Upper lobe of left lung (tissue), 6 donors: ENCODE measurements around the gene UGDH. TPM values are rescaled to one million over a fixed set of nuclear protein-coding genes. Genes with fewer than 3 reads are reported as not detected.
"Not testable (repeated sequence)": the region's sequence is repeated elsewhere in the genome, so short reads cannot be mapped to it uniquely, and the experiment has no call there.

Experiments used
- ATAC-seq, 2 donors: fragments of 200-7000 bp; cut with Tn5 transposase; one replicate each; pipeline ENCODE4 v1.9.1; 2022; ENCODE audit warnings: mild to moderate bottlenecking in 2 of 2, moderate library complexity in 2 of 2; ENCODE audit not compliant: low FRiP score in 2 of 2
- DNase-seq, 2 donors: peaks; one replicate each; pipeline ENCODE4 v3.0.0-alpha.2; 2019 to 2020
- H3K27ac ChIP-seq, 4 donors: fragments of 200-600 bp; sonication (generic); one replicate each; pipeline ENCODE4 v1.5.1; 2016 to 2019
- H3K27me3 ChIP-seq, 4 donors: fragments of 200-600 bp; sonication (generic); one replicate each; pipeline ENCODE4 v1.5.1; 2017 to 2019
- H3K36me3 ChIP-seq, 4 donors: fragments of 200-600 bp; sonication (generic); one replicate each; pipeline ENCODE4 v1.5.1; 2016 to 2019
- H3K4me1 ChIP-seq, 4 donors: fragments of 200-600 bp; sonication (generic); one replicate each; pipeline ENCODE4 v1.5.1; 2018 to 2019
- H3K4me3 ChIP-seq, 4 donors: fragments of 200-600 bp; sonication (generic); one replicate each; pipeline ENCODE4 v1.5.1; 2017 to 2019; ENCODE audit warnings: mild to moderate bottlenecking in 2 of 4, moderate library complexity in 1 of 4
- H3K9me3 ChIP-seq, 4 donors: fragments of 200-600 bp; sonication (generic); one replicate each; pipeline ENCODE4 v1.5.1; 2018 to 2019
- EP300 ChIP-seq, 4 donors: sonication (generic); formaldehyde crosslinking; IDR thresholded peaks; one replicate each; pipeline ENCODE4 v1.5.1; 2017; ENCODE audit warnings: antibody characterized with exemption in 4 of 4, control low read depth in 2 of 4
- POLR2A ChIP-seq, 4 donors: fragments of 450-650 bp; IDR thresholded peaks; one replicate each; pipeline ENCODE4 v1.5.1; 2016 to 2017; ENCODE audit warnings: antibody characterized with exemption in 4 of 4, mild to moderate bottlenecking in 2 of 4
- POLR2AphosphoS5 ChIP-seq, 2 donors: sonication (generic); formaldehyde crosslinking; IDR thresholded peaks; one replicate each; pipeline ENCODE4 v1.5.1; 2017; ENCODE audit warnings: antibody characterized with exemption in 2 of 2
- WGBS, 2 donors: methylation state at CpG; one replicate each; pipeline ENCODE4 v1.1.5; 2017 to 2018; 5-methylcytosine and 5-hydroxymethylcytosine counted together
- total RNA-seq, 6 donors: library from RNA; depleted of rRNA in 4 of 6; stranded (reverse); fragments of >200 nt in 4 of 6; gene quantifications; one replicate each; pipeline versions ENCODE4 v1.1.0 to v1.2.1, GENCODE V29; 2016 to 2021
- TF ChIP-seq, protein P1 (sequence below), 6 experiments: fragments of 450-650 bp in 4 of 6; fragments of 200-600 bp in 2 of 6; sonication (generic) in 2 of 6; IDR thresholded peaks; one replicate each; pipeline ENCODE4 v1.5.1; 2016 to 2019; ENCODE audit warnings: antibody characterized with exemption in 6 of 6
- donor health status: DM: no; HTN: no; CAD: no; lungs with moderate emphysema.
- donor health status: DM: no; HTN: yes; CAD: no; lungs with severe emphysema.

UGDH gene
- total RNA-seq, 6 donors from 2014 or later: 30.9 to 115 (median 56.9) TPM

- no peak overlapping the region for H3K27ac ChIP-seq
- no peaks in the 10 kb centered on the region for H3K4me1 ChIP-seq
These were observed 17.5 kb upstream of the UGDH start for GRCh38 chr4:39544580-39545315.

DNA sequence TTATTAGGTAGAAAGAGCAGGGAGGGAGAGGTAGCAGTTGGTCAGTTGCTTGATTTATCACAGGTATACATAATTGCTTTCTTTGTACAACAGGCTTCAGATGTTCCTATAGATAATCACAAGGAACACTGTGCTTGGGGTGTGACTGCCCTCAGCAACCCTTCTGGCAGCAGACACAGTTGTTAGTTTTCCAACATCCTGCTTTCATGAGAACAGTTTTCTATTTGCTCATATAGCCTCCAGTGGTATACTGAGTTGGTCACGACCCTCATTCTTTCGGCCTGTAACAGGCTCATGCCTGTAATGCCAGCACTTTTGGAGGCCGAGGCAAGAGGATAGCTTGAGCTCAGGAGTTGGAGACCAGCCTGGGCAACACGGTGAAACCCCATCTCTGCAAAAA is 16.8 kb upstream of the UGDH start:
- not testable (repeated sequence) for H3K27me3 ChIP-seq, DNase-seq, ATAC-seq, H3K4me3 ChIP-seq, H3K36me3 ChIP-seq, H3K27ac ChIP-seq, H3K4me1 ChIP-seq, H3K9me3 ChIP-seq
- 85 to 92% methylated on average over 4 of the region's 4 CpGs for WGBS, 2 donors

More at GRCh38 chr4:39544580-39545315, 17.5 kb upstream of the UGDH start:
- no peaks in the 10 kb centered on the region for H3K9me3 ChIP-seq
- H3K36me3 ChIP-seq: no peaks in the 10 kb centered on the region
- no peak overlapping the region for H3K4me3 ChIP-seq
- ATAC-seq (no peak), DNase-seq (no peak)
- H3K27me3 ChIP-seq: no peaks in the 10 kb centered on the region
- WGBS, 2 donors: 0 to 30% methylated on average over 1 of the region's 1 CpG
- TF ChIP-seq POLR2A (IDR thresholded peaks at IDR 0.05): no peak
- TF ChIP-seq POLR2AphosphoS5 (IDR thresholded peaks at IDR 0.05): no peak
- TF ChIP-seq, protein P1, sequence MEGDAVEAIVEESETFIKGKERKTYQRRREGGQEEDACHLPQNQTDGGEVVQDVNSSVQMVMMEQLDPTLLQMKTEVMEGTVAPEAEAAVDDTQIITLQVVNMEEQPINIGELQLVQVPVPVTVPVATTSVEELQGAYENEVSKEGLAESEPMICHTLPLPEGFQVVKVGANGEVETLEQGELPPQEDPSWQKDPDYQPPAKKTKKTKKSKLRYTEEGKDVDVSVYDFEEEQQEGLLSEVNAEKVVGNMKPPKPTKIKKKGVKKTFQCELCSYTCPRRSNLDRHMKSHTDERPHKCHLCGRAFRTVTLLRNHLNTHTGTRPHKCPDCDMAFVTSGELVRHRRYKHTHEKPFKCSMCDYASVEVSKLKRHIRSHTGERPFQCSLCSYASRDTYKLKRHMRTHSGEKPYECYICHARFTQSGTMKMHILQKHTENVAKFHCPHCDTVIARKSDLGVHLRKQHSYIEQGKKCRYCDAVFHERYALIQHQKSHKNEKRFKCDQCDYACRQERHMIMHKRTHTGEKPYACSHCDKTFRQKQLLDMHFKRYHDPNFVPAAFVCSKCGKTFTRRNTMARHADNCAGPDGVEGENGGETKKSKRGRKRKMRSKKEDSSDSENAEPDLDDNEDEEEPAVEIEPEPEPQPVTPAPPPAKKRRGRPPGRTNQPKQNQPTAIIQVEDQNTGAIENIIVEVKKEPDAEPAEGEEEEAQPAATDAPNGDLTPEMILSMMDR (IDR thresholded peaks at IDR 0.05): no peak
- TF ChIP-seq EP300 (IDR thresholded peaks at IDR 0.05): no peak

DNA sequence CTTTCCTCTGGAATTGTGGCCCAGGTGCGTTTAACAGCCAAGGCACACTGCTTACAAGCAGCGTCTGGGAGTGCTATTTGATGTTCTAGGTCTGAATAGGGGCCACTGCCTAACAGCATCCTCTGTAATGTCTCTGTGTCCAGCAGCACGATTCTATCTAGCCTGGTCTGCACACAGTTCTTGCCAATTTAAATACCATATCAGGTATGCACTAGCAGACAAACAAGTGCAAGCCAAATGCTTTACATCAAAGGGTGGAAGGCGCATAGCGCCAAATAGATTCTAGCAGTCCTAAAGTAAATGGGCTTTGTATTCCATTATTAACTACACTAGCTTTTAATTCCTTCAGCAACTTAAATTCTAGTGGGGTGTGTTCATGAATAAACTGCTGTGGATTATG is 15.8 kb upstream of the UGDH start:
- ATAC-seq: no peak
- no peak overlapping the region for H3K27ac ChIP-seq
- TF ChIP-seq, protein P1 (IDR thresholded peaks at IDR 0.05): no peak
- no peak for TF ChIP-seq EP300 (IDR thresholded peaks at IDR 0.05)
- TF ChIP-seq POLR2A (IDR thresholded peaks at IDR 0.05): no peak
- no peak for TF ChIP-seq POLR2AphosphoS5 (IDR thresholded peaks at IDR 0.05)
- H3K4me1 ChIP-seq: no peaks in the 10 kb centered on the region
- no peaks in the 10 kb centered on the region for H3K9me3 ChIP-seq
- H3K27me3 ChIP-seq: no peaks in the 10 kb centered on the region
- no peaks in the 10 kb centered on the region for H3K36me3 ChIP-seq
- DNase-seq: no peak
- no peak overlapping the region for H3K4me3 ChIP-seq
- 70 to 89% methylated on average over 5 of the region's 5 CpGs for WGBS, 2 donors

DNA sequence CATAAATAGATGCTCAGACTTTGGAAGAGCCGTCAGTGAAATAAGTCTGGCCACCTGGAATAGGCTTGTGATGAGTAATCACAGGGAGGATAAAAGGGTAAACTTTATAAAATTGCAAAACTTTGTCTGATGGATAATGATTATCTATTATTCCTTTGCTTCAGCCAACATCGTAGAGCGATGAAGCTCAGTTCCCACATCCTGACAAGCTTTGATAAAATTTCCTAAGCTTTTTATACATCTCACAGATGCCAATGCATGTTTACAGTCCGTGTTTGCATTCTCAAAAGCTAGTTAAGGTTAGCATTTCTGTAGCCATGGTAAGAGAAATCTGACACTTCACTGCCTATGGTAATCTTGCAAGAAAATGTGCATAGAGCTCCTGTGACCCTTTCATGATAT is 15.4 kb upstream of the UGDH start:
- no peak for ATAC-seq
- no peak overlapping the region for H3K4me3 ChIP-seq
- H3K9me3 ChIP-seq: no peaks in the 10 kb centered on the region
- no peaks in the 10 kb centered on the region for H3K27me3 ChIP-seq
- no peak for DNase-seq
- no peak overlapping the region for H3K27ac ChIP-seq
- no peak for TF ChIP-seq POLR2AphosphoS5 (IDR thresholded peaks at IDR 0.05)
- TF ChIP-seq, protein P1 (IDR thresholded peaks at IDR 0.05): no peak
- no peaks in the 10 kb centered on the region for H3K36me3 ChIP-seq
- 74 to 84% methylated on average over 4 of the region's 4 CpGs for WGBS, 2 donors
- no peaks in the 10 kb centered on the region for H3K4me1 ChIP-seq

GRCh38 chr4:39541987-39542610 is 14.9 kb upstream of the UGDH start:
- H3K9me3 ChIP-seq: no peaks in the 10 kb centered on the region
- H3K27me3 ChIP-seq: no peaks in the 10 kb centered on the region
- no peak for ATAC-seq
- no peak overlapping the region for H3K4me3 ChIP-seq
- H3K27ac ChIP-seq: no peak overlapping the region
- peak in 1 of 2 donors; percentile 67 for DNase-seq
- WGBS, 2 donors: 50 to 68% methylated on average over 7 of the region's 7 CpGs
- TF ChIP-seq, protein P1 (IDR thresholded peaks at IDR 0.05): no peak
- TF ChIP-seq POLR2AphosphoS5 (IDR thresholded peaks at IDR 0.05): no peak
- no peaks in the 10 kb centered on the region for H3K36me3 ChIP-seq
- no peaks in the 10 kb centered on the region for H3K4me1 ChIP-seq
